Esophagus squamous epithelium (tissue), 5 donors: Measurements from ENCODE around the gene GCSAML. TPM values are rescaled to one million over a fixed set of nuclear protein-coding genes. Genes with fewer than 3 reads are reported as not detected.
A peak's percentile ranks its signal among the peaks of the same experiment; 100 is the strongest.

Experiments
- DNase-seq: peaks from one replicate; lab custom pipeline; 2025; lab: John Stamatoyannopoulos, UW
- H3K27ac ChIP-seq, 4 donors: fragments of 200-600 bp; sonication (generic); one replicate each; pipeline ENCODE4 v1.5.1; 2016 to 2019; ENCODE audit warnings: mild to moderate bottlenecking in 1 of 4
- H3K27me3 ChIP-seq, 4 donors: fragments of 200-600 bp; sonication (generic); 1 replicate in 3 of 4; 2 replicates in 1 of 4; pipeline versions ENCODE4 v1.5.1 to v1.6.0; 2017 to 2021; ENCODE audit warnings: antibody characterized with exemption in 1 of 4
- H3K36me3 ChIP-seq, 3 donors: fragments of 200-600 bp; sonication (generic); one replicate each; pipeline ENCODE4 v1.5.1; 2016 to 2019
- H3K4me1 ChIP-seq, 3 donors: fragments of 200-600 bp; sonication (generic); one replicate each; pipeline ENCODE4 v1.5.1; 2017 to 2019
- H3K4me3 ChIP-seq, 4 donors: fragments of 200-600 bp; sonication (generic); 1 replicate in 3 of 4; 2 replicates in 1 of 4; pipeline ENCODE4 v1.5.1; 2016 to 2019; ENCODE audit warnings: mild to moderate bottlenecking in 2 of 4, moderate library complexity in 1 of 4
- H3K9me3 ChIP-seq, 3 donors: fragments of 200-600 bp; sonication (generic); one replicate each; pipeline ENCODE4 v1.5.1; 2016 to 2019
- CTCF ChIP-seq, 6 experiments: fragments of 450-650 bp in 4 of 6; fragments of 200-600 bp in 2 of 6; sonication (generic) in 2 of 6; IDR thresholded peaks; one replicate each; pipeline ENCODE4 v1.5.1; 2016 to 2019; ENCODE audit warnings: antibody characterized with exemption in 6 of 6, mild to moderate bottlenecking in 4 of 6, moderate library complexity in 4 of 6
- POLR2A ChIP-seq, 4 donors: fragments of 450-650 bp; IDR thresholded peaks; one replicate each; pipeline ENCODE4 v1.6.1; 2017; ENCODE audit warnings: antibody characterized with exemption in 4 of 4, mild to moderate bottlenecking in 4 of 4, moderate library complexity in 3 of 4
- WGBS, 2 donors: methylation state at CpG; one replicate each; pipeline ENCODE4 v1.1.5; 2018; 5-methylcytosine and 5-hydroxymethylcytosine counted together
- intact Hi-C: fragments of 100-400 bp; cut with DNase I; formaldehyde crosslinking; loops from one replicate; pipeline ENCODE4 v1.15.0; 2022
- total RNA-seq, 4 donors: library from RNA; depleted of rRNA; stranded (reverse); fragments of >200 nt; gene quantifications; one replicate each; pipeline ENCODE4 v1.1.0, GENCODE V29; 2016
- donor health status: DM: yes; HTN: yes; CAD: no.

The GCSAML gene
- total RNA-seq, 4 donors from 2014 or later, result 0.88 to 1.7 TPM; not detected in 2

- intact Hi-C loops, result no loop called here
- Histone ChIP-seq H3K4me1 (no peaks in the 10 kb centered on the region), H3K36me3 (no peaks in the 10 kb centered on the region), H3K4me3 (no peak overlapping the region), H3K27ac (no peak overlapping the region), H3K27me3 (no peaks in the 10 kb centered on the region), H3K9me3 (no peaks in the 10 kb centered on the region)
- TF ChIP-seq POLR2A (IDR thresholded peaks at IDR 0.05) (no peak), CTCF (IDR thresholded peaks at IDR 0.05) (no peak)
- no peak for DNase-seq
- 41 to 68% methylated on average over 7 to 9 of the region's 9 CpGs for WGBS, 2 donors
Measured at GRCh38 chr1:247562198-247562597, 13.3 kb downstream of the GCSAML start.

- 36 to 57% methylated on average over 1 of the region's 1 CpG for WGBS, 2 donors
- no peak for DNase-seq
- Histone ChIP-seq H3K27me3 (no peaks in the 10 kb centered on the region), H3K9me3 (no peaks in the 10 kb centered on the region), H3K36me3 (no peaks in the 10 kb centered on the region), H3K27ac (no peak overlapping the region), H3K4me1 (no peaks in the 10 kb centered on the region), H3K4me3 (no peak overlapping the region)
- intact Hi-C loops, result no loop called here
- TF ChIP-seq POLR2A (IDR thresholded peaks at IDR 0.05) (no peak), CTCF (IDR thresholded peaks at IDR 0.05) (no peak)
Measured at GRCh38 chr1:247574236-247574635, 25.3 kb downstream of the GCSAML start.

DNA sequence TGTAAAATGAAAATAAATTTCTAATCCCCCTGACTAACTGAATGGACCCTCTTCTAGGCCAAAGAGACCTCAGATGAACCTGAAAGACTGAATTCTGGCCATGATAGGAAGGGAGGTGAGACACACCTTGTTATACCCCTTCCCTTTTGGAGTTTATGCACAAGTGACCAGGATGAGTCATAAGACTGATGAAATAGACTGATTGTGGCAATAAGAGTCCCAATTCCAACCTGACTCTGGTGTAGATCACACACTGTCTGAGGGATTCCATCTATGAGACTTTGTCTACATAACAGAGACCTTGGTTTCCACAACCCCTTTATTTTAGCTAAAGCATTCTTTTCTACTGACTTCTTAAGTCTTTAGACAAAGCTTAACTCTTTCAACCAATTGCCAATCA, 25.7 kb downstream of the GCSAML start:
- Histone ChIP-seq H3K27ac (no peak overlapping the region), H3K4me1 (no peaks in the 10 kb centered on the region), H3K4me3 (no peak overlapping the region), H3K27me3 (no peaks in the 10 kb centered on the region), H3K9me3 (no peaks in the 10 kb centered on the region), H3K36me3 (no peaks in the 10 kb centered on the region)
- intact Hi-C loops, result no loop called here
- TF ChIP-seq POLR2A (IDR thresholded peaks at IDR 0.05) (no peak), CTCF (IDR thresholded peaks at IDR 0.05) (no peak)
- DNase-seq, result no peak

GRCh38 chr1:247576514-247576913, 27.6 kb downstream of the GCSAML start:
- intact Hi-C loops, result no loop called here
- WGBS, 2 donors, result 30 to 37% methylated on average over 3 of the region's 3 CpGs
- DNase-seq, result no peak

DNA sequence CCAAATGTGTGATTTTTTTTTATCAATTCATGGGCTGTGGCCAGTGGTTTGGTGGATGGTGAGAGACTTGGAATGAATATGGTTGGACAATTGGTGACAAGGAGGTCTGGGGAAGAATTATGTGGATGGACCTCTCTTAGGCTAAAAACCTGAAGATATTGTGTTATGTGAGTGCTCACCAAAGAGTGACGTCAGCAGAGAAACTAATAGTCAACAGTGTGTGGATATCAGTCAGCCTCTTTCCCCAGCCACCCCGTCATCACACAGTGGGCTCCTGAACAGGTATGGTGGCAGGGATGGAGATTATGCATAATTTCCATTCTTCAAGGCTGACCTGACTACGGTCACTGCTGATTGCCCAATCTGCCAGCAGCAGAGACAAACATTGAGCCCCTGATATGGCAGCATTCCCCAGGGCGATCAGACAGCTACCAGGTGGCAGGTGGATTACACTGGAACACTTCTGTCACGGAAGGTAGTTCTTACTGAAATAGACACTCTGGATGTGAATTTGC, 30.1 kb downstream of the GCSAML start:
- no peaks in the 10 kb centered on the region for H3K9me3 ChIP-seq
- no peaks in the 10 kb centered on the region for H3K27me3 ChIP-seq
- TF ChIP-seq POLR2A (IDR thresholded peaks at IDR 0.05), result no peak
- TF ChIP-seq CTCF (IDR thresholded peaks at IDR 0.05), result no peak
- no peak overlapping the region for H3K4me3 ChIP-seq
- no peak for DNase-seq
- H3K4me1 ChIP-seq, result no peaks in the 10 kb centered on the region
- WGBS, 2 donors, result 70 to 88% methylated on average over 3 to 5 of the region's 5 CpGs
- no peak overlapping the region for H3K27ac ChIP-seq
- intact Hi-C loops, result no loop called here
- H3K36me3 ChIP-seq, result no peaks in the 10 kb centered on the region

More at GRCh38 chr1:247576514-247576913, 27.6 kb downstream of the GCSAML start:
- Histone ChIP-seq H3K36me3 (no peaks in the 10 kb centered on the region), H3K4me3 (no peak overlapping the region), H3K9me3 (no peaks in the 10 kb centered on the region), H3K27ac (no peak overlapping the region), H3K4me1 (no peaks in the 10 kb centered on the region), H3K27me3 (no peaks in the 10 kb centered on the region)
- TF ChIP-seq POLR2A (IDR thresholded peaks at IDR 0.05), result no peak
- TF ChIP-seq CTCF (IDR thresholded peaks at IDR 0.05), result peak in 3 of 6 experiments; percentile 8 to 27 (median 17)
